GM12878 (cell line): Measurements from ENCODE around the gene TMEM11. TPM values are rescaled to one million over a fixed set of nuclear protein-coding genes. Genes with fewer than 3 reads are reported as not detected.

Experiments used
- ATAC-seq: fragments of 200-7000 bp; cut with Tn5 transposase; 3 replicates; pipeline ENCODE4 v1.9.1; 2020; ENCODE audit warnings: mild to moderate bottlenecking, moderate library complexity
- BruUV-seq: library from RNA; stranded (reverse); fragments of 400-500 nt; replicated peaks from 2 replicates; lab custom pipeline; 2021; lab: Mats Ljungman, UMichigan
- CTCF ChIA-PET: fragments of 300-600 bp; sonication (Branson Sonifier 250); formaldehyde crosslinking; extraction: SDS; loops from one replicate; lab custom pipeline; 2021; ENCODE audit warnings: inconsistent platforms; lab: Yijun Ruan, JAX
- POLR2A ChIA-PET: fragments of 350-600 bp; formaldehyde crosslinking; extraction: SDS; loops from one replicate; lab custom pipeline; 2021; ENCODE audit warnings: inconsistent platforms; lab: Charles Lee
- RAD21 ChIA-PET: fragments of 300-600 bp; sonication (Branson Sonifier 250); formaldehyde crosslinking; loops from one replicate; lab custom pipeline; 2023; ENCODE audit warnings: antibody characterized with exemption; ENCODE audit not compliant: unreplicated experiment; lab: Charles Lee
- SMC1A ChIA-PET: fragments of 300-600 bp; sonication (Branson Sonifier 250); formaldehyde crosslinking; loops from one replicate; lab custom pipeline; 2023; ENCODE audit not compliant: unreplicated experiment, uncharacterized antibody; lab: Charles Lee
- DNase-seq: peaks from one replicate; pipeline ENCODE4 v3.0.0-alpha.2; 2011; ENCODE audit warnings: low read depth, low spot score
- FAIRE-seq: peaks from 3 replicates; lab custom pipeline; 2011; peaks lifted over from hg19 to GRCh38; lab: Jason Lieb, UNC
- H2AFZ ChIP-seq: 2 replicates; pipeline ENCODE4 v1.6.0; 2011; ENCODE audit warnings: low read depth, low read length, control low read depth; ENCODE audit not compliant: control insufficient read depth
- H3K27ac ChIP-seq: 2 replicates; pipeline ENCODE4 v1.5.1; 2011; ENCODE audit warnings: control low read depth; ENCODE audit not compliant: control insufficient read depth, insufficient read depth
- H3K27me3 ChIP-seq, 2 experiments: replicated peaks in 1 of 2; 2 replicates each; pipeline versions ENCODE4 v1.6.0 to v1.6.1; 2011; ENCODE audit warnings: low read length in 1 of 2; ENCODE audit not compliant: control insufficient read depth in 2 of 2, insufficient read depth in 2 of 2
- H3K36me3 ChIP-seq, 2 experiments: 2 replicates each; pipeline ENCODE4 v1.5.1; 2011; ENCODE audit warnings: low read length in 1 of 2; ENCODE audit not compliant: control insufficient read depth in 2 of 2, insufficient read depth in 2 of 2
- H3K4me1 ChIP-seq: 2 replicates; pipeline ENCODE4 v1.6.1; 2011; ENCODE audit warnings: mild to moderate bottlenecking, low read length, moderate library complexity, mixed read lengths; ENCODE audit not compliant: control insufficient read depth, insufficient read depth
- H3K4me2 ChIP-seq: 2 replicates; pipeline ENCODE4 v1.6.0; 2011; ENCODE audit warnings: control low read depth; ENCODE audit not compliant: control insufficient read depth, insufficient read depth
- H3K4me3 ChIP-seq: fragments of 200-600 bp; sonication (generic); 2 replicates; pipeline ENCODE4 v1.5.1; 2016
- H3K79me2 ChIP-seq: 2 replicates; pipeline ENCODE4 v1.6.0; 2011; ENCODE audit warnings: low read length; ENCODE audit not compliant: control insufficient read depth, insufficient read depth
- H3K9ac ChIP-seq: 2 replicates; pipeline ENCODE4 v1.8.0; 2011; ENCODE audit warnings: low read length, control low read depth, mixed read lengths; ENCODE audit not compliant: control insufficient read depth, insufficient read depth
- H3K9me3 ChIP-seq: replicated peaks from 3 replicates; pipeline ENCODE4 v1.5.1; 2011; ENCODE audit warnings: mild to moderate bottlenecking, low read length; ENCODE audit not compliant: control insufficient read depth, insufficient read depth
- H4K20me1 ChIP-seq: 2 replicates; pipeline ENCODE4 v1.6.0; 2011; ENCODE audit not compliant: control insufficient read depth, insufficient read depth
- ASH2L ChIP-seq: fragments of 300-600, 200-600 bp; sonication (generic); IDR thresholded peaks from 2 replicates; pipeline ENCODE4 v1.6.1; 2017; ENCODE audit warnings: low read depth, mild to moderate bottlenecking, borderline replicate concordance
- CBFB ChIP-seq: IDR thresholded peaks from 2 replicates; pipeline ENCODE4 v1.6.1; 2016; ENCODE audit warnings: antibody characterized with exemption, low read depth
- CBX5 ChIP-seq: sonication (generic); IDR thresholded peaks from 2 replicates; pipeline ENCODE4 v1.6.1; 2016; ENCODE audit warnings: low read depth, moderate library complexity, mild to moderate bottlenecking, inconsistent platforms
- CHD2 ChIP-seq: IDR thresholded peaks from 2 replicates; pipeline ENCODE4 v1.6.1; 2011; ENCODE audit warnings: low read depth, low read length, improper control_type of control experiment, borderline replicate concordance
- EP300 ChIP-seq, 2 experiments: fragments of 150-350 bp in 1 of 2; IDR thresholded peaks; 2 replicates each; pipeline ENCODE4 v1.6.1; 2011 to 2012; ENCODE audit warnings: low read depth in 2 of 2, low read length in 2 of 2, borderline replicate concordance in 1 of 2, improper control_type of control experiment in 1 of 2, inconsistent platforms in 1 of 2; ENCODE audit not compliant: control insufficient read depth in 1 of 2
- IKZF1 ChIP-seq: fragments of 450-650 bp; conservative IDR thresholded peaks from 2 replicates; pipeline ENCODE4 v1.6.1; 2017; ENCODE audit warnings: antibody characterized with exemption, mild to moderate bottlenecking
- IRF4 ChIP-seq: IDR thresholded peaks from 2 replicates; pipeline ENCODE4 v1.6.1; 2011; ENCODE audit warnings: low read depth, low read length
- NR2C1 ChIP-seq: fragments of 450-650 bp; IDR thresholded peaks from 2 replicates; pipeline ENCODE4 v1.6.1; 2017; ENCODE audit warnings: antibody characterized with exemption, mild to moderate bottlenecking, moderate library complexity
- POLR2A ChIP-seq: IDR thresholded peaks from 2 replicates; pipeline ENCODE4 v1.6.1; 2011; ENCODE audit warnings: low read depth, mild to moderate bottlenecking, low read length
- POU2F2 ChIP-seq: IDR thresholded peaks from 3 replicates; pipeline ENCODE4 v1.6.1; 2011; ENCODE audit warnings: low read depth, mild to moderate bottlenecking, low read length, borderline replicate concordance
- TBL1XR1 ChIP-seq: IDR thresholded peaks from 2 replicates; pipeline ENCODE4 v1.6.1; 2012; ENCODE audit warnings: low read depth, low read length, improper control_type of control experiment
- ZNF217 ChIP-seq: fragments of 450-650 bp; IDR thresholded peaks from 2 replicates; pipeline ENCODE4 v1.6.1; 2017; ENCODE audit warnings: antibody characterized with exemption, mild to moderate bottlenecking
- WGBS: methylation state at CpG from one replicate; pipeline ENCODE4 v1.1.6; 2016; ENCODE audit warnings: low lambda C conversion rate; ENCODE audit not compliant: insufficient replicate concordance, insufficient coverage; ENCODE audit errors: missing lambda C conversion rate; 5-methylcytosine and 5-hydroxymethylcytosine counted together
- in situ Hi-C: fragments of 300-500 bp; cut with MboI; formaldehyde crosslinking; loops from 9 replicates; pipeline ENCODE4 v1.14.3; 2018; ENCODE audit warnings: mixed read lengths
- intact Hi-C: fragments of 100-400 bp; cut with micrococcal nuclease; formaldehyde crosslinking; loops from one replicate; pipeline ENCODE4 v1.14.2; 2022; ENCODE audit not compliant: unreplicated experiment
- polyA plus RNA-seq, 11 experiments: library from polyadenylated mRNA; depleted of rRNA in 4 of 11; unstranded in 6 of 11; stranded (reverse) in 5 of 11; fragments of >200 nt; fragmentation: Nextera tagmentation in 4 of 11; fragmentation: Illumina TruSeq in 1 of 11; extraction: Ambion mirVana in 4 of 11; extraction: Trizol in 1 of 11; gene quantifications; 1 replicate in 1 of 11; 2 replicates in 10 of 11; pipeline versions ENCODE4 v1.2.1 to v1.2.3, GENCODE V29; 2011 to 2016; ENCODE audit warnings: inconsistent platforms in 2 of 11, missing spikeins in 2 of 11, low read depth in 1 of 11
- total RNA-seq, 4 experiments: library from RNA; depleted of rRNA in 3 of 4; stranded (reverse); fragments of >200 nt in 3 of 4; fragmentation: Illumina TruSeq in 1 of 4; extraction: Trizol in 1 of 4; gene quantifications; 2 replicates each; pipeline versions ENCODE4 v1.2.1 to v1.2.3, GENCODE V29; 2013 to 2021
- TF ChIP-seq, protein P1 (sequence below): fragments of 450-650 bp; formaldehyde crosslinking; IDR thresholded peaks from 2 replicates; pipeline ENCODE4 v1.5.0; 2022; ENCODE audit warnings: mild to moderate bottlenecking, missing genetic modification characterization
- TF ChIP-seq, protein P2 (sequence below): fragments of 150-350 bp; IDR thresholded peaks from 2 replicates; pipeline ENCODE4 v1.6.1; 2014; ENCODE audit warnings: mild to moderate bottlenecking, low read depth, low read length
- TF ChIP-seq, protein P3 (sequence below): IDR thresholded peaks from 2 replicates; pipeline ENCODE4 v1.6.1; 2011; ENCODE audit warnings: low read depth, mild to moderate bottlenecking, low read length, moderate library complexity, borderline replicate concordance; ENCODE audit errors: extremely low read depth
- TF ChIP-seq, protein P4 (sequence below): fragments of 150-350 bp; IDR thresholded peaks from 2 replicates; pipeline ENCODE4 v1.6.1; 2016; ENCODE audit warnings: low read depth, low read length

TMEM11 gene
- total and polyA plus RNA-seq, 10 of the 15 experiments (the other 5 are each of a cell fraction or from before 2014, with no cell fraction given): 14.4 to 63.4 (median 27.2) TPM

DNA sequence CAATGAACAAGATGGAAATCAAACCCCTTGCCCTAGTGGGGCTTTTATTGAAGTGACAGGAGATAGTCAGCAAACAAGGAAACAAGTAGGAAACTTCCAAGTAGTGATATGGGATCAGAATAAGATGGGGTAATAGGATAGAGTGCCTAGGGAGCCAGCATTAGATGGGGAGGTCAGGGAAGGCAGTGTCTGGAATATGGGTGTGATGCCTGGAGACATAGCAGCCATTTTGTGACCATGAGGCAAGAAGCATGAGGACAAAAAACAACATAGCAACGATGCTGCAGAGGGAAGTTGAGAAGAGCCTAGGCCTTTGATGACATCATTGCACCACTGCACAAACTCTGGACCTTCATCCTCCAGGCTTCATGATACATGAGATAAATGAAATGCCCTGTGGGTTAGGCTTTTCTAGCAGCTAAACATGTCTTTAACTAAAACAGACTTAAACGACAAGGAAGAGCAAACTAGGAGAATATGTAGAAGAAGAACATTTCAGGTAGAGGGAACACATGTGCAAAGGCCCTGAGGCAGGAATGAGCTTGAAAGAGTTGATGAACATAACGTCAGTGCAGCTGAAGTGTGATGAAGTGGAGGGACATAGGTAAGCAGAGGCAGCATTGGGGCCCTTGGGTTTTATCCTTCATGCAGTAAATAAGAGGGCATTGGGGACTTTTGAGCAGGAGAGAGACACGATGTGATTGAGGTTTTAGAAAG lies 18.2 kb upstream of the TMEM11 start:
- H3K9me3 ChIP-seq: no peaks in the 10 kb centered on the region
- DNase-seq (no peak), FAIRE-seq (no peak), ATAC-seq (no peak)
- in situ Hi-C loops (no loop called here), intact Hi-C loops (no loop called here)
- ChIA-PET POLR2A (no interaction called here), RAD21 (no interaction called here), CTCF (no interaction called here), SMC1A (interaction anchor here (1.1 kb wide), 1 partner anchor 113 kb away, joined by 3 read pairs; no protein-coding TSS in a partner anchor)
- no peaks in the 10 kb centered on the region for H4K20me1 ChIP-seq
- H3K27ac ChIP-seq: no peak overlapping the region
- no peak overlapping the region for H3K9ac ChIP-seq
- no peak overlapping the region for H3K4me3 ChIP-seq
- WGBS: 61% methylated on average over 4 of the region's 4 CpGs
- H2AFZ ChIP-seq: no peak overlapping the region
- H3K36me3 ChIP-seq: no peaks in the 10 kb centered on the region
- no peaks in the 10 kb centered on the region for H3K4me1 ChIP-seq
- H3K4me2 ChIP-seq: no peak overlapping the region
- no peaks in the 10 kb centered on the region for H3K27me3 ChIP-seq
- no peaks in the 10 kb centered on the region for H3K79me2 ChIP-seq
- TSS peak; percentile 36 for BruUV-seq
- TF ChIP-seq TBL1XR1 (no peak), CBX5 (no peak), IRF4 (no peak), ZNF217 (no peak), IKZF1 (no peak), ASH2L (no peak), POU2F2 (no peak), POLR2A (no peak), NR2C1 (no peak), CBFB (no peak), EP300 (IDR thresholded peaks at IDR 0.05; ENCODE audit: borderline replicate concordance in 1 of 2, control insufficient read depth in 1 of 2, low read depth in 2 of 2, low read length in 2 of 2) (no peak), CHD2 (no peak)
- TF ChIP-seq, protein P1, sequence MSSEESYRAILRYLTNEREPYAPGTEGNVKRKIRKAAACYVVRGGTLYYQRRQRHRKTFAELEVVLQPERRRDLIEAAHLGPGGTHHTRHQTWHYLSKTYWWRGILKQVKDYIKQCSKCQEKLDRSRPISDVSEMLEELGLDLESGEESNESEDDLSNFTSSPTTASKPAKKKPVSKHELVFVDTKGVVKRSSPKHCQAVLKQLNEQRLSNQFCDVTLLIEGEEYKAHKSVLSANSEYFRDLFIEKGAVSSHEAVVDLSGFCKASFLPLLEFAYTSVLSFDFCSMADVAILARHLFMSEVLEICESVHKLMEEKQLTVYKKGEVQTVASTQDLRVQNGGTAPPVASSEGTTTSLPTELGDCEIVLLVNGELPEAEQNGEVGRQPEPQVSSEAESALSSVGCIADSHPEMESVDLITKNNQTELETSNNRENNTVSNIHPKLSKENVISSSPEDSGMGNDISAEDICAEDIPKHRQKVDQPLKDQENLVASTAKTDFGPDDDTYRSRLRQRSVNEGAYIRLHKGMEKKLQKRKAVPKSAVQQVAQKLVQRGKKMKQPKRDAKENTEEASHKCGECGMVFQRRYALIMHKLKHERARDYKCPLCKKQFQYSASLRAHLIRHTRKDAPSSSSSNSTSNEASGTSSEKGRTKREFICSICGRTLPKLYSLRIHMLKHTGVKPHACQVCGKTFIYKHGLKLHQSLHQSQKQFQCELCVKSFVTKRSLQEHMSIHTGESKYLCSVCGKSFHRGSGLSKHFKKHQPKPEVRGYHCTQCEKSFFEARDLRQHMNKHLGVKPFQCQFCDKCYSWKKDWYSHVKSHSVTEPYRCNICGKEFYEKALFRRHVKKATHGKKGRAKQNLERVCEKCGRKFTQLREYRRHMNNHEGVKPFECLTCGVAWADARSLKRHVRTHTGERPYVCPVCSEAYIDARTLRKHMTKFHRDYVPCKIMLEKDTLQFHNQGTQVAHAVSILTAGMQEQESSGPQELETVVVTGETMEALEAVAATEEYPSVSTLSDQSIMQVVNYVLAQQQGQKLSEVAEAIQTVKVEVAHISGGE (CRISPR knock-in tag): no peak
- TF ChIP-seq, protein P2, sequence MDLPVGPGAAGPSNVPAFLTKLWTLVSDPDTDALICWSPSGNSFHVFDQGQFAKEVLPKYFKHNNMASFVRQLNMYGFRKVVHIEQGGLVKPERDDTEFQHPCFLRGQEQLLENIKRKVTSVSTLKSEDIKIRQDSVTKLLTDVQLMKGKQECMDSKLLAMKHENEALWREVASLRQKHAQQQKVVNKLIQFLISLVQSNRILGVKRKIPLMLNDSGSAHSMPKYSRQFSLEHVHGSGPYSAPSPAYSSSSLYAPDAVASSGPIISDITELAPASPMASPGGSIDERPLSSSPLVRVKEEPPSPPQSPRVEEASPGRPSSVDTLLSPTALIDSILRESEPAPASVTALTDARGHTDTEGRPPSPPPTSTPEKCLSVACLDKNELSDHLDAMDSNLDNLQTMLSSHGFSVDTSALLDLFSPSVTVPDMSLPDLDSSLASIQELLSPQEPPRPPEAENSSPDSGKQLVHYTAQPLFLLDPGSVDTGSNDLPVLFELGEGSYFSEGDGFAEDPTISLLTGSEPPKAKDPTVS: no peak
- TF ChIP-seq, protein P3, sequence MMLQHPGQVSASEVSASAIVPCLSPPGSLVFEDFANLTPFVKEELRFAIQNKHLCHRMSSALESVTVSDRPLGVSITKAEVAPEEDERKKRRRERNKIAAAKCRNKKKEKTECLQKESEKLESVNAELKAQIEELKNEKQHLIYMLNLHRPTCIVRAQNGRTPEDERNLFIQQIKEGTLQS: no peak
- TF ChIP-seq, protein P4, sequence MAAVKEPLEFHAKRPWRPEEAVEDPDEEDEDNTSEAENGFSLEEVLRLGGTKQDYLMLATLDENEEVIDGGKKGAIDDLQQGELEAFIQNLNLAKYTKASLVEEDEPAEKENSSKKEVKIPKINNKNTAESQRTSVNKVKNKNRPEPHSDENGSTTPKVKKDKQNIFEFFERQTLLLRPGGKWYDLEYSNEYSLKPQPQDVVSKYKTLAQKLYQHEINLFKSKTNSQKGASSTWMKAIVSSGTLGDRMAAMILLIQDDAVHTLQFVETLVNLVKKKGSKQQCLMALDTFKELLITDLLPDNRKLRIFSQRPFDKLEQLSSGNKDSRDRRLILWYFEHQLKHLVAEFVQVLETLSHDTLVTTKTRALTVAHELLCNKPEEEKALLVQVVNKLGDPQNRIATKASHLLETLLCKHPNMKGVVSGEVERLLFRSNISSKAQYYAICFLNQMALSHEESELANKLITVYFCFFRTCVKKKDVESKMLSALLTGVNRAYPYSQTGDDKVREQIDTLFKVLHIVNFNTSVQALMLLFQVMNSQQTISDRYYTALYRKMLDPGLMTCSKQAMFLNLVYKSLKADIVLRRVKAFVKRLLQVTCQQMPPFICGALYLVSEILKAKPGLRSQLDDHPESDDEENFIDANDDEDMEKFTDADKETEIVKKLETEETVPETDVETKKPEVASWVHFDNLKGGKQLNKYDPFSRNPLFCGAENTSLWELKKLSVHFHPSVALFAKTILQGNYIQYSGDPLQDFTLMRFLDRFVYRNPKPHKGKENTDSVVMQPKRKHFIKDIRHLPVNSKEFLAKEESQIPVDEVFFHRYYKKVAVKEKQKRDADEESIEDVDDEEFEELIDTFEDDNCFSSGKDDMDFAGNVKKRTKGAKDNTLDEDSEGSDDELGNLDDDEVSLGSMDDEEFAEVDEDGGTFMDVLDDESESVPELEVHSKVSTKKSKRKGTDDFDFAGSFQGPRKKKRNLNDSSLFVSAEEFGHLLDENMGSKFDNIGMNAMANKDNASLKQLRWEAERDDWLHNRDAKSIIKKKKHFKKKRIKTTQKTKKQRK: no peak
